GM04504 (cell line): ENCODE results near the gene CCDC201.
"Not testable (repeated sequence)": the region's sequence is repeated elsewhere in the genome, so short reads cannot be mapped to it uniquely, and the experiment has no call there.

ENCODE experiments used
- DNase-seq: peaks from one replicate; pipeline ENCODE4 v3.0.0-alpha.2; 2012; ENCODE audit warnings: low read depth

Gene CCDC201

GRCh38 chr7:45817016-45817415, 55.9 kb downstream of the CCDC201 start:
- DNase-seq = not testable (repeated sequence)

- DNase-seq = not testable (repeated sequence)
Observed at GRCh38 chr7:45814216-45815118, 58.4 kb downstream of the CCDC201 start.

GRCh38 chr7:45813771-45814170, 59.1 kb downstream of the CCDC201 start:
- DNase-seq = not testable (repeated sequence)

GRCh38 chr7:45812946-45813345, 59.9 kb downstream of the CCDC201 start:
- DNase-seq = no peak

GRCh38 chr7:45811652-45812234, 61.1 kb downstream of the CCDC201 start:
- not testable (repeated sequence) for DNase-seq

- DNase-seq = not testable (repeated sequence)
Observed at GRCh38 chr7:45810451-45811005, 62.4 kb downstream of the CCDC201 start.
